HG02759 (cell line): ENCODE data around the gene SERINC3.
A peak's percentile ranks its signal among the peaks of the same experiment; 100 is the strongest.
"Not testable (repeated sequence)": the region's sequence is repeated elsewhere in the genome, so short reads cannot be mapped to it uniquely, and the experiment has no call there.

Experiments used
- ATAC-seq: cut with Tn5 transposase; IDR thresholded peaks from one replicate; pipeline ENCODE4 v1.9.1; 2021; ENCODE audit warnings: mild to moderate bottlenecking, moderate library complexity; ENCODE audit not compliant: unreplicated experiment

The SERINC3 gene

GRCh38 chr20:44521484-44522481 is at the start of gene SERINC3:
SERINC3 (minus strand) TSS chr20:44522070; CDS start chr20:44521951, 119 bp downstream.
- ATAC-seq = peak; percentile 99

- no peak for ATAC-seq
Measured at GRCh38 chr20:44571362-44571988, 49.6 kb upstream of the SERINC3 start.

- no peak for ATAC-seq
Measured at GRCh38 chr20:44570367-44570766, 48.5 kb upstream of the SERINC3 start.

DNA sequence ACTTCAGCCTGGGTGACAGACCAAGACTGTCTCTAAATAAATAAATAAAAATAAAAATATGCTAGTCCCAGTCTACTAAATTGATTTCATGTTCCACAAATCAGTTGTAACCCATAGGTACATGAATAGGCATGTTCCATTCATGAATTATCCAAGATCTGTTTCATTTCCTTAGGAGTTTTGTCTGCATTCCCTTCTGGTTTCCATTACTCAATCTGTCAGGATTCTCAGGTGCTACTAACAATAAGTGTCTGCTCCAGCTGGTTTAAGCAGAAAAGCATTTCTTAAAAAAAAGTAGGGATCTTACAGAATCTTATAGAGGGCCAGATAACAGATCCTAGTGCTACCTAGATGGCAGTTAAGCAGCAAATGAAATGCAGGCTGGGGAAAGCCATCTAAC is 44.9 kb upstream of the SERINC3 start:
- ATAC-seq = no peak

GRCh38 chr20:44566018-44566417 is 44.1 kb upstream of the SERINC3 start:
- no peak for ATAC-seq

DNA sequence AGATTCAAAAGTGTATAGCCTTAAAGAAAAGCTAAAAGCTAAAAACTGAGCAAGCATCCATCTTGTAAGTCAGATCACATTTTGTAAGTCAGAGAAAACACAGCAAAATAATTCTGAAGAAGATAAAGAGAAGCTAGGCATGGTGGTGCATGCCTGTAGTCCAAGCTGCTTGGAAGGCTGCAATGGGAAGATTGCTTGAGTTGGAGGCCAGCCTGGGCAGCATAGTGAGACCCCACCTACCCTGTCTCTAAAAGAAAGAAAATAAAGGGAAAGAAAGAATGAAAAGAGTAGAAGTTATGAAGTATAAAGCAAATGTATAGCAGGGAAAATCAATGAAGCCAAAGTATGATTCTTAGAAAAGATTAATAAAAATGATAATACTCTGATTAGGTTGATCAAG is 40.0 kb upstream of the SERINC3 start:
- no peak for ATAC-seq

DNA sequence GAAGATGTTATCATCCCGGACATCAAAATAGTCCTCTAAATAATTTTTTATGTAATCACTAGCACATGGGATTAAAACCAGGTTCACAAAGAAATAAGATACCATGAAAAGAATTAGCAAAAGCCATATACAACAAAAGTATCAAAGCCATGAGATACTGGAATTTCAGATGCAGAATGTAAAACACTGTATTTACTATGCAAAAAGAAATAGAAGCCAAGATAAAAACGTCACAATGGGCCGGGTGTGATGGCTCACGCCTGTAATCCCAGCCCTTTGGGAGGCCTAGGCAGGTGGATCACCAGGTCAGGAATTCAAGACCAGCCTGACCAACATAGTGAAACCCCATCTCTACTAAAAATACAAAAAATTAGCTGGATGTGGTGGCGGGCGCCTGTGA is 38.9 kb upstream of the SERINC3 start:
- ATAC-seq = not testable (repeated sequence)

GRCh38 chr20:44560229-44560628 is 38.4 kb upstream of the SERINC3 start:
- ATAC-seq = no peak

GRCh38 chr20:44559302-44559701 is 37.4 kb upstream of the SERINC3 start:
- no peak for ATAC-seq

GRCh38 chr20:44552950-44553908 is 31.4 kb upstream of the SERINC3 start:
- no peak for ATAC-seq

DNA sequence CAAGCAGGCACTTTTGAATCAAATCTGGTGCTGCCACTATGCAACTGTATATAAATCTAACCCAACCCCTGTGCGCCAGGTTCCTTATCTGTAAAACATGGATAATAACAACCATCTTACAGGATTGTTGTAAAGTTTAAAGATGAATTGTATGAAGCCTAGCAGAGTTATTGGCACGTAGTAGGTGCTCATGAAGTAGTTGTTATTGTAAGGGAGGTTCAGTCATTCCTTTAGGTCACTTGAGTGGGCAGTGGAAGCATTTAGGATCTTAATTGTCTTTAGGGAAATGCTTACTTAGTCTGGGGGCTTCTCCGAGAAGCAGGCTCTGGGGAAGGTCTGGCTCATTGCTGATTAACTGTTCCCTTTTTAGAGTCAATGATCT is 30.7 kb upstream of the SERINC3 start:
- ATAC-seq = no peak

DNA sequence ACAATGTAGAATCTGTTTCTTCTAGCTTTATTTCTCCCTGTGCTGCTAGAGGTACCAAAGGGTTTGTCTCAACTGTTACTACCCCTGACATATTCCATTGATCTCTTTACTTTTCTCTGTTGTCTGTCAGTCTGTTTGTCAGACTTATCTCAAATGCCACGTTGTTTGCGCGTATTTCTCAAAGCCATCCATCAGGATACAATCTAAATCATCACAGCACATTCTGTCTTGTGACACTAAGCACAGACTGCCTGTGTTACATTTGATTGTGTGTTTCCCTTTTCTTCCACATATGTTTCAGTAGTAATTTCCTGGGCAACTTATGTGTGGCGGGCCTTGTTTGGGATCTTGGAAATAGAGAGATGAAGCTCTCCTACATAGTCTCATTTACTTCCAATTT is 30.2 kb upstream of the SERINC3 start:
- no peak for ATAC-seq

DNA sequence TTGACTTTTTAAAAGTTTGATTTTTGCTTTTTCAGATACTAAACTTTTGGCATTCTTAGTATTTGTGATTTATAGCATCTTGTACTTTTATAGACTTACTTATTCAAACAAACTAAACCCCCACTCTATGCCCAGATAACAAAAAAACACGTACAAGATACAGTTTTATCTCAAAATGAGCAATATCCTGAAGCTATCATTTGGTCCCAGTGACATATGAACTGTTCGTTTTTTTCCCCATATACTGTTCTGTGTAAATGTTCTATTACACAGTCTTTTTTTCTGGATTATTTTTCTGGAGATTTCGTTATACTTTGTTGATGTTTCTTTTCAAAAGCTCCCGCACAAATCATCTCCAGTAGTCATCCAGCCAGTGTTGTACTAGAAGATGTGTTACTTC is 27.3 kb upstream of the SERINC3 start:
- ATAC-seq = no peak

DNA sequence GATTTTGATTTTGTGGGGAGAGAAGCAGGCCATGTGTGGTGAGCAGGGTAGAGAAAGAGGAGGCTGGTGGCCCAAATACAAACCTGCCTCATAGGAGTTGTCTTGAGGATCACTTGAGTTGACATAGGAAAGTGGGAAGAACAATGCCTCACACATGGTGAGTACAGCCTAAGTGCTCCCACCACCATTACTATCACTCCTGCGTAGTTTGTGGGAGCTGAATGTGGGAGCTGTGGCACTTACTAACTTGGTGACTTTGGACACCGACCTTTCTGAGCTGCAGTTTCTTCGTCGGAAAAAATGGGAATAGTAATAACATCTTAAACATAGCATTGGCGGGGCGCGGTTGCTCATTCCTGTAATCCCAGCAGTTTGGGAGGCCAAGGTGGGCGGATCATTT is 25.5 kb upstream of the SERINC3 start:
- ATAC-seq = no peak

DNA sequence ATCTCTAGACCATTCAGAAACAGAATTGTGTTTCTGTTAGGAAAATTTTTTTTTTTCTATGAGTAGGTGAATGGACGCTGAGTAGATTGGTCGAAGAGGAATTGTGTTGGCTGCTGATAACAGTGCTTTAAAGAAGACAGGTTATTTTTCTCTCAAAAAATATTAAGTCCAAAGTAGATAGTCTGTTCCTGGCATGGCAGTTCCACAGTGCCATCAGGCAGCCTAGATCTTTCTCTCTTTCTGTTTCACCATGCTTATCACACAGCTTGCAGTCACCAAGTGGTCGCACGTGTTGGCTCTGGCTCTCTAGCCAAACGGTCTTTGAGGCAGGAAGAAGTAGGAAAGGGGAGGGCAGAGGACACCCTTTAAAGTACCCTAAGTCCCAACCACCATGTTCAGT is 22.4 kb upstream of the SERINC3 start:
- no peak for ATAC-seq

- no peak for ATAC-seq
Measured at GRCh38 chr20:44543358-44543757, 21.5 kb upstream of the SERINC3 start.

DNA sequence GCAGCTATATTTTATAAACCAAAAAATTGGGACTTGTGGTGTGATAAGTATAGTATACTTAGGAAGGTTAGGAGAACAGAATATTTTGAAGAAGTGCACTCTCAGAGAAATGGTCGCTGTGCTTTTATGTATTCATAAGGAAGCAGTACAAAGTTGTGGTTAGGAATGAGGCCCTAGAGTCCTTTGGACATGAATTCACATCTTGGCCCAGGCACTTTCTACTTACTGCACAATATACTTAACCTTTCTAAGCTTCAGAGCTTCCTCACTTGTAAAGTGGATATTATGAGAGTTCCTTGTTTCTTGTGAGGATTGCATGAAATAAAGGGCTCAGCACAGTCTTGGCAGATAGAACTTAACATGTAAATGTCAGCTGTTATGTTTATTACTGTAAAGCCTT is 21.0 kb upstream of the SERINC3 start:
- ATAC-seq = no peak

- ATAC-seq = no peak
Measured at GRCh38 chr20:44541992-44542391, 20.1 kb upstream of the SERINC3 start.

DNA sequence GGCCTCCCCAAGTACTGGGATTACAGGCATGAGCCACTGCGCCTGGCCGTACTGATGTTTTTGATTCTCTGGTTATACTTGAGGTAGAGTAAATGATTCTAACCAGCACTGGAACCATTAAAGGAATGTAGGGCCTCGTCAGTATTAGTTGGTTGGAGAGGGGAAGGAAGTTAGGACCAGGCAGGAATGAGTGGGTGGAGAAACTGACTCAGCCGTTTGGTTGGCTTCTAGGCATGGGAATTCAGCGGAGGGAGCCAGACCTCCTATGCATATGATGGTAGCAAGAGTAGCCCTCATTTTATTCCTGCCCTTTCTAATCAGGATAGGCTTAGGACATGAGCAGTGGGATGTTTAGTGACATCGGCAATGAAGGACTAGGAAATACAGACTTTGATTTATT is 19.0 kb upstream of the SERINC3 start:
- ATAC-seq = no peak

GRCh38 chr20:44537993-44538392 is 16.1 kb upstream of the SERINC3 start:
- no peak for ATAC-seq

DNA sequence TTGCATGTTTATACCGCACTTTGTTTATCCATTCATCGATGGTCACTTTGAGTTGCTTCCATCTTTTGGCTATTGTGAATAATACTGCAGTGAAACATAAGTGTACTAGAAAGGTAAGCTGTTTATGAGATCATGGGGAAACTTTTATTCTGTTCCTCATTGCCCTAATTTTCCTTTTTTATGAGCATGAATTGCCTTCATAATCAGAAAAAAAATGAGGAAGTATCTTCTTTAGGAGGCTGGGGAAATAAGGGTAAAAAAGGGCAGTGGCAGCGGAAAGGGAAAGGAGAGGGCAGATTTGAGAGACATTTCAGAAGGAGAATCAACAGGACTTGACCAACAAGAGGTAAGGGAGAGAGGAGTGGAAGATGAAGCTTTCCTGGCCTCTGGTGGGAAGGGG is 14.3 kb upstream of the SERINC3 start:
- no peak for ATAC-seq
